GM12874 (cell line): ENCODE results near the gene SMIM35.

Source experiments
- CTCF ChIP-seq: IDR thresholded peaks from 2 replicates; pipeline ENCODE4 v1.5.1; 2011; ENCODE audit warnings: low read depth, mild to moderate bottlenecking, control low read depth, low read length, moderate library complexity; ENCODE audit not compliant: insufficient read depth

Gene SMIM35

DNA sequence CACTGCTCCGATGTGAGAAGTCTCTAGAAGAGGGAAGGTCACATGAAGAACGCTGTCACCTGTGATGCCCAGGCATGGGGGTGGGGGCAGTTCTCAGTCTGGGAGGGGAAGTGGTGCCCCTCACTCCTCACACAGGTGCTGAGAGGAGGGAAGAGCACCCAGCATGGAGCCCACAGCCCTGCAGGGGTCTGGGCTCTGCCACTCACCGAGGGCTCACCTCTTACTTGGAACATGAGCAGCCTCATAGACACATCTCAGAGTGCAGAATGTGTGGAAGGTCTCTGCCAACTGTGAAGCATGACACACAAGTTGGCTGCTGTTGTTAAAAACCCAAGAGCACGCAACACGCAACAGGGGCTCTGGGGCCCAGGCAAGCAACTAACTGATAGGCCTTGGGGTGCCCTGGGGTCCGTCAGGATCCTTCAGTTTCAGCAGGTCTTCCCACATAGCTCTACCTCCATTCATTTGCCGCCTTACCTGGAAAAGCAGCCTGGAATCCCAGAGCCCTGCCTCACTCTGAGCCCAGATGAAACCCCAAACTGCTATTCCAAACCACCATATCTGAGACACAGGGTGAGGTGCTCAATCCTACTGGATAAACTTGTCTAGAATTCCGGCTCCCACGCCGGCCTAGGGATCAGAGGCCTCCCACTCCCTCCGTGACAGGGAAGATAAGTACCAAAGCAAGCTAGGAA lies 27.4 kb downstream of the SMIM35 start:
- no peak for TF ChIP-seq CTCF

- TF ChIP-seq CTCF: no peak
Measured at GRCh38 chr11:118058311-118059245, 28.2 kb downstream of the SMIM35 start.

GRCh38 chr11:118057251-118058145 lies 29.3 kb downstream of the SMIM35 start:
- TF ChIP-seq CTCF: no peak

DNA sequence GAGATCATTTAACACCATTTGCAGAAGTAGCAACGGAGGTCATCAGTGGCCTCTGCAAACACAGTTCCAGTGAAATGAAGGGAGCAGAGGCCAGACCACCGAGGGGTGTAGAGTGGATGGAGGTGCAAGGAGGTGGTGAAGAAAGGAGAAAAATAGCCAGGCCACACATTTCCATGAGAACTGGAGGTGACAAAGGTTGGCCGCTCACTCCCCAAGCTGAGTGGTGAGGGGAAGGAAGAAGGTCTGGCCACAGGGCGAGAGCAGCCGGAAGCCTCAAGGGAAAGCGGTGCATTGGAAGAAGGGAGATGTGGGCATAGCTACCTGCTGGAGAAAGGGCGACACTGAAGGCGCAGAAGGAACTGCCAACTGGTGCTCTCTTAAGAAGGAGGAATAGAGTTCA lies 30.0 kb downstream of the SMIM35 start:
- TF ChIP-seq CTCF: no peak

DNA sequence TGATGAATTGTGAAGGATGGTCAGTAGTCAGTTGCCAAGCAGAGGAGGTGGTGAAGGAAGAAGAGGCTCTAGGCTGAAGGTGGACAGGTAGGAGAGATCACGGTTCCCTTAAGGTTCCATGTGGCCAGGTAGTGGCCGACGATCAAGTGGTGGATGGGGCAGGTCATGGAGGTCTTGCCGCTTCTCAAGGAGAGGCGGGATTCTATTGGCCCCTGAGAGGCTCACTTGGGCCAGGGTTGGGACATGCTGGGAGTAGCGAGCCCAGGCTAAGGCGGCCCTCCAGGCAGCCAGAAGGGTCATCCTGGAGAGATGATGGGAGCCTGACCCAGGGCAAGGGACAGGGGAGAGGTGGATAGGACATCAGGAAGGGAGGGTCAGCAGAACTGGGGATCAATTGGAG lies 30.8 kb downstream of the SMIM35 start:
- no peak for TF ChIP-seq CTCF

- no peak for TF ChIP-seq CTCF
Measured at GRCh38 chr11:118054712-118055640, 31.8 kb downstream of the SMIM35 start.
